Measurements from ENCODE around the gene PIGP. TPM values are rescaled to one million over a fixed set of nuclear protein-coding genes. Genes with fewer than 3 reads are reported as not detected.

PIGP gene
- total and polyA plus RNA-seq, 2 of the 13 experiments (the other 11 are each of a cell fraction or from before 2014, with no cell fraction given), result 14.8 to 33.4 TPM

GRCh38 chr21:37073417-37074196, 736 bp upstream of the PIGP start (continued):
- TF ChIP-seq ZNF775 (CRISPR knock-in tag; IDR thresholded peaks at IDR 0.05; ENCODE audit: borderline replicate concordance) (no peak), GATAD2A (CRISPR knock-in tag; IDR thresholded peaks at IDR 0.05) (peak; percentile 45), ZFP36L1 (CRISPR knock-in tag; IDR thresholded peaks at IDR 0.05) (no peak), ZNF484 (CRISPR knock-in tag; IDR thresholded peaks at IDR 0.05; ENCODE audit: borderline replicate concordance, low read depth) (no peak), ZFX (CRISPR knock-in tag; IDR thresholded peaks at IDR 0.05; ENCODE audit: low read depth) (no peak), ZNF468 (CRISPR knock-in tag; IDR thresholded peaks at IDR 0.05) (no peak), ZNF101 (CRISPR knock-in tag; IDR thresholded peaks at IDR 0.05; ENCODE audit: borderline replicate concordance, low read depth) (no peak), JUND (CRISPR knock-in tag; IDR thresholded peaks at IDR 0.05) (no peak), MLLT10 (CRISPR knock-in tag; IDR thresholded peaks at IDR 0.05) (no peak), PLRG1 (conservative IDR thresholded peaks at IDR 0.05) (no peak), CHCHD3 (CRISPR knock-in tag; IDR thresholded peaks at IDR 0.05) (no peak), ZKSCAN8 (CRISPR knock-in tag; IDR thresholded peaks at IDR 0.05; ENCODE audit: borderline replicate concordance) (no peak), RFXANK (CRISPR knock-in tag; IDR thresholded peaks at IDR 0.05) (no peak), NR2F6 (IDR thresholded peaks at IDR 0.05) (no peak), NR2F6 (CRISPR knock-in tag; IDR thresholded peaks at IDR 0.05) (peak; percentile 8; the same call in 1 of the 2 replicates), CC2D1A (CRISPR knock-in tag; IDR thresholded peaks at IDR 0.05) (no peak), KDM6A (CRISPR knock-in tag; IDR thresholded peaks at IDR 0.05; ENCODE audit: low read depth) (no peak), AKNA (CRISPR knock-in tag; IDR thresholded peaks at IDR 0.05; ENCODE audit: borderline replicate concordance) (no peak)
- TF ChIP-seq, protein P1, sequence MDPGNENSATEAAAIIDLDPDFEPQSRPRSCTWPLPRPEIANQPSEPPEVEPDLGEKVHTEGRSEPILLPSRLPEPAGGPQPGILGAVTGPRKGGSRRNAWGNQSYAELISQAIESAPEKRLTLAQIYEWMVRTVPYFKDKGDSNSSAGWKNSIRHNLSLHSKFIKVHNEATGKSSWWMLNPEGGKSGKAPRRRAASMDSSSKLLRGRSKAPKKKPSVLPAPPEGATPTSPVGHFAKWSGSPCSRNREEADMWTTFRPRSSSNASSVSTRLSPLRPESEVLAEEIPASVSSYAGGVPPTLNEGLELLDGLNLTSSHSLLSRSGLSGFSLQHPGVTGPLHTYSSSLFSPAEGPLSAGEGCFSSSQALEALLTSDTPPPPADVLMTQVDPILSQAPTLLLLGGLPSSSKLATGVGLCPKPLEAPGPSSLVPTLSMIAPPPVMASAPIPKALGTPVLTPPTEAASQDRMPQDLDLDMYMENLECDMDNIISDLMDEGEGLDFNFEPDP (CRISPR knock-in tag; conservative IDR thresholded peaks at IDR 0.05), result 0 out of 2 replicates have a peak, but pooled peaks have one; percentile 87
- TF ChIP-seq, protein P2, sequence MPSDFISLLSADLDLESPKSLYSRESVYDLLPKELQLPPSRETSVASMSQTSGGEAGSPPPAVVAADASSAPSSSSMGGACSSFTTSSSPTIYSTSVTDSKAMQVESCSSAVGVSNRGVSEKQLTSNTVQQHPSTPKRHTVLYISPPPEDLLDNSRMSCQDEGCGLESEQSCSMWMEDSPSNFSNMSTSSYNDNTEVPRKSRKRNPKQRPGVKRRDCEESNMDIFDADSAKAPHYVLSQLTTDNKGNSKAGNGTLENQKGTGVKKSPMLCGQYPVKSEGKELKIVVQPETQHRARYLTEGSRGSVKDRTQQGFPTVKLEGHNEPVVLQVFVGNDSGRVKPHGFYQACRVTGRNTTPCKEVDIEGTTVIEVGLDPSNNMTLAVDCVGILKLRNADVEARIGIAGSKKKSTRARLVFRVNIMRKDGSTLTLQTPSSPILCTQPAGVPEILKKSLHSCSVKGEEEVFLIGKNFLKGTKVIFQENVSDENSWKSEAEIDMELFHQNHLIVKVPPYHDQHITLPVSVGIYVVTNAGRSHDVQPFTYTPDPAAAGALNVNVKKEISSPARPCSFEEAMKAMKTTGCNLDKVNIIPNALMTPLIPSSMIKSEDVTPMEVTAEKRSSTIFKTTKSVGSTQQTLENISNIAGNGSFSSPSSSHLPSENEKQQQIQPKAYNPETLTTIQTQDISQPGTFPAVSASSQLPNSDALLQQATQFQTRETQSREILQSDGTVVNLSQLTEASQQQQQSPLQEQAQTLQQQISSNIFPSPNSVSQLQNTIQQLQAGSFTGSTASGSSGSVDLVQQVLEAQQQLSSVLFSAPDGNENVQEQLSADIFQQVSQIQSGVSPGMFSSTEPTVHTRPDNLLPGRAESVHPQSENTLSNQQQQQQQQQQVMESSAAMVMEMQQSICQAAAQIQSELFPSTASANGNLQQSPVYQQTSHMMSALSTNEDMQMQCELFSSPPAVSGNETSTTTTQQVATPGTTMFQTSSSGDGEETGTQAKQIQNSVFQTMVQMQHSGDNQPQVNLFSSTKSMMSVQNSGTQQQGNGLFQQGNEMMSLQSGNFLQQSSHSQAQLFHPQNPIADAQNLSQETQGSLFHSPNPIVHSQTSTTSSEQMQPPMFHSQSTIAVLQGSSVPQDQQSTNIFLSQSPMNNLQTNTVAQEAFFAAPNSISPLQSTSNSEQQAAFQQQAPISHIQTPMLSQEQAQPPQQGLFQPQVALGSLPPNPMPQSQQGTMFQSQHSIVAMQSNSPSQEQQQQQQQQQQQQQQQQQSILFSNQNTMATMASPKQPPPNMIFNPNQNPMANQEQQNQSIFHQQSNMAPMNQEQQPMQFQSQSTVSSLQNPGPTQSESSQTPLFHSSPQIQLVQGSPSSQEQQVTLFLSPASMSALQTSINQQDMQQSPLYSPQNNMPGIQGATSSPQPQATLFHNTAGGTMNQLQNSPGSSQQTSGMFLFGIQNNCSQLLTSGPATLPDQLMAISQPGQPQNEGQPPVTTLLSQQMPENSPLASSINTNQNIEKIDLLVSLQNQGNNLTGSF (CRISPR knock-in tag; IDR thresholded peaks at IDR 0.05), result no peak
